ENCODE data around the gene ZNF514.
"Not testable (repeated sequence)": the region's sequence is repeated elsewhere in the genome, so short reads cannot be mapped to it uniquely, and the experiment has no call there.

The ZNF514 gene

GRCh38 chr2:95122197-95122551 is 37.5 kb downstream of the ZNF514 start:
- no peak for DNase-seq

GRCh38 chr2:95121407-95122196 is 38.0 kb downstream of the ZNF514 start, which contains the start of gene MRPS5:
MRPS5 (minus strand) TSS chr2:95121808; CDS start chr2:95121791, 17 bp downstream.
- DNase-seq: peak; percentile 95

- no peak for DNase-seq
Observed at GRCh38 chr2:95121093-95121406, 38.6 kb downstream of the ZNF514 start.

GRCh38 chr2:95115418-95115817 is 44.2 kb downstream of the ZNF514 start:
- peak; percentile 79 for DNase-seq

- DNase-seq: no peak
Observed at GRCh38 chr2:95113464-95113863, 46.2 kb downstream of the ZNF514 start.

- DNase-seq: no peak
Observed at GRCh38 chr2:95110395-95110794, 49.3 kb downstream of the ZNF514 start.

GRCh38 chr2:95109260-95109659 is 50.4 kb downstream of the ZNF514 start:
- DNase-seq: no peak

GRCh38 chr2:95106081-95106480 is 53.6 kb downstream of the ZNF514 start:
- no peak for DNase-seq

- no peak for DNase-seq
Observed at GRCh38 chr2:95104606-95105005, 55.0 kb downstream of the ZNF514 start.

GRCh38 chr2:95099910-95100309 is 59.7 kb downstream of the ZNF514 start:
- no peak for DNase-seq

GRCh38 chr2:95098273-95098672 is 61.4 kb downstream of the ZNF514 start:
- not testable (repeated sequence) for DNase-seq
